ENCODE data around the gene TMPRSS6. TPM values are rescaled to one million over a fixed set of nuclear protein-coding genes. Genes with fewer than 3 reads are reported as not detected.

TMPRSS6 gene
- total and polyA plus RNA-seq, 2 of the 8 experiments (the other 6 are each of a cell fraction or from before 2014, with no cell fraction given), result 0.02 TPM; not detected in 1

DNA sequence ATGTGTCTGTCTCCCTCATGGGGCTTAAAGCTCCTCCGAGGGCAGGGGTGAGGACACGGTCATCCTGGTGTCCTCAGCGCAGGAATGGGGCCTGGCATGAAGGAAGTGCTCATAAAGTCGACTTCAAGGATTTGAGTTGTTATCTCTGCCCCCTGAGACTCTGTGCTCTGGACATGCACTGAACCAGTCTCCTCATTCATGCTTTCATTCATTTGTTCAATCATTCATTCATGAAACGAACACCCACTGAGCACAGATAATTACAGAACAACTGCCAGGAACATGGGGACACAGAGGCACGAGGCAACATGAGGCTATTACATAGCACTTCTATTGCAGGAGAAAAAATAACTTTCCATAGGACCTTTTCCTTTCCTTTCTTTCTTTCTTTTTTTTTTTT lies 16.5 kb downstream of the TMPRSS6 start (continued):
- TF ChIP-seq CHD7 (IDR thresholded peaks at IDR 0.05; ENCODE audit: insufficient replicate concordance, low read length) (no peak), ATF2 (IDR thresholded peaks at IDR 0.05; ENCODE audit: low read length) (no peak), RBBP5 (IDR thresholded peaks at IDR 0.05; ENCODE audit: borderline replicate concordance, low read depth, low read length) (no peak), CBX8 (IDR thresholded peaks at IDR 0.05; ENCODE audit: borderline replicate concordance, low read depth, low read length) (no peak), TCF12 (IDR thresholded peaks at IDR 0.05; ENCODE audit: low read depth, low read length) (no peak), BCL11A (IDR thresholded peaks at IDR 0.05; ENCODE audit: low read depth in 2 of 2, low read length in 2 of 2) (no peak), RAD21 (IDR thresholded peaks at IDR 0.05 in 1 of 2, conservative IDR thresholded peaks at IDR 0.05 in 1 of 2; ENCODE audit: low read depth in 2 of 2, low read length in 2 of 2) (no peak), CHD1 (IDR thresholded peaks at IDR 0.05; ENCODE audit: low read depth, low read length) (no peak), SIN3A (conservative IDR thresholded peaks at IDR 0.05 in 1 of 2, IDR thresholded peaks at IDR 0.05 in 1 of 2; ENCODE audit: low read depth in 1 of 2, low read length in 2 of 2) (no peak)
